ENCODE data around the gene WNT7A. TPM values are rescaled to one million over a fixed set of nuclear protein-coding genes. Genes with fewer than 3 reads are reported as not detected.

WNT7A gene
- polyA plus RNA-seq, 1 of the 3 experiments (the other 2 are of a cell fraction), result not detected

DNA sequence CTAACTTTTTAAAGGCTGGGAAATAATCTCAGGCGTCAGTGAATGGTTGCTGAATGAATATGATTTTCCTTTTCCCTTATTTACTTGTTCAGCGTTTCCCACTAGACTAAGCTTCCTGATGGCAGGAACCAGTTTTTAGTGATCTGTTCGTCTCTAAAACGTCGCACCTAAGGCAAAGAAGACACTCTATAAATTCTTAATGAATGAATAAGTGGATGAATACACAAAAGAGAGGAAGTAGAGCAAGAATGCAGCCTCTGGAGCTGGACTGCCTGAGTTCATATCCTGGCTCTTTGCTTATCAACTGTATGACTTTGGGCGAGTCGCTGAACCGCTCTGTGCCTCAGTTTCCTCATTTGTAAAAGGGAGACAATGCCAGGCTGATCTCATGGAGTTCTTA lies 38.7 kb downstream of the WNT7A start:
- CTCF ChIA-PET, result interaction anchor here (0.6 to 2.0 kb wide), 4 partner anchors 9 to 191 kb away, joined by 3 to 4 read pairs (median 4); no protein-coding TSS in a partner anchor
- WGBS (ENCODE audit: low lambda C conversion rate), result 35% methylated on average over 8 of the region's 8 CpGs
- H3K4me3 ChIP-seq (ENCODE audit: low read depth in 2 of 2, low read length in 1 of 2), result no peak overlapping the region

DNA sequence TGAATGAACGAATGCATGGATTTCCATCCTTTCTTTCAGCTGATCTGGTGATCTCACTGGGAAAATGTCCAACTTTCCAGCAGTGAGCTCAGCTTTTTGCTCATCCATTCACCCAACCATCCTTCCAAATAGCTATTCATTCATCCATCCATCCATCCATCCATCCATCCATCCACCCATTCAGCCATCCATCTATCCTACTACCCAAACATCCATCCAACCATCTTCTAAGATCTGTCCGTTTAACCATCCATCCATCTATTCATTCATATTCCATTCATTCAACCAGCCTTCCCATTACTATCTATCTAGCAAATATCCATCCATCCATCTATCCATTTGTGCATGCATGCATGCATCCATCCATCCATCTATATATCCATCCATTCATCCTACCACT lies 39.4 kb downstream of the WNT7A start:
- Histone ChIP-seq H3K4me3 (ENCODE audit: low read depth in 2 of 2, low read length in 1 of 2) (no peak overlapping the region), H3K36me3 (replicated peaks in 1 of 2; ENCODE audit: control insufficient read depth in 1 of 2, insufficient read depth in 2 of 2, low read length in 1 of 2) (no peaks in the 10 kb centered on the region), H3K27me3 (ENCODE audit: insufficient read depth) (no peaks in the 10 kb centered on the region), H4K20me1 (ENCODE audit: insufficient read depth) (no peaks in the 10 kb centered on the region), H3K79me2 (ENCODE audit: insufficient read depth) (no peaks in the 10 kb centered on the region), H3K27ac (ENCODE audit: low read depth in 2 of 2, low read length in 1 of 2) (no peak overlapping the region), H3K9ac (no peak overlapping the region), H3K4me1 (ENCODE audit: control insufficient read depth in 1 of 2, insufficient read depth in 2 of 2, low read depth in 1 of 2, low read length in 1 of 2) (no peaks in the 10 kb centered on the region; a peak in 1 of 4 replicates), H3F3A (replicated peaks; ENCODE audit: insufficient read depth) (no peaks in the 10 kb centered on the region), H3K9me3 (no peaks in the 10 kb centered on the region), H3K4me2 (no peak overlapping the region), H2AFZ (ENCODE audit: low read depth) (no peak overlapping the region), H3K9me2 (no peaks in the 10 kb centered on the region)
- 24% methylated on average over 2 of the region's 2 CpGs for WGBS (ENCODE audit: low lambda C conversion rate)
- CTCF ChIA-PET, result interaction anchor here (0.6 to 2.0 kb wide), 6 partner anchors 8 to 190 kb away, joined by 3 to 4 read pairs (median 4); no protein-coding TSS in a partner anchor
- no peak for DNase-seq
- POLR2A ChIA-PET, result no interaction called here
- TF ChIP-seq CHD2 (IDR thresholded peaks at IDR 0.05; ENCODE audit: low read length, partially characterized antibody), result no peak
- TF ChIP-seq, protein P1, sequence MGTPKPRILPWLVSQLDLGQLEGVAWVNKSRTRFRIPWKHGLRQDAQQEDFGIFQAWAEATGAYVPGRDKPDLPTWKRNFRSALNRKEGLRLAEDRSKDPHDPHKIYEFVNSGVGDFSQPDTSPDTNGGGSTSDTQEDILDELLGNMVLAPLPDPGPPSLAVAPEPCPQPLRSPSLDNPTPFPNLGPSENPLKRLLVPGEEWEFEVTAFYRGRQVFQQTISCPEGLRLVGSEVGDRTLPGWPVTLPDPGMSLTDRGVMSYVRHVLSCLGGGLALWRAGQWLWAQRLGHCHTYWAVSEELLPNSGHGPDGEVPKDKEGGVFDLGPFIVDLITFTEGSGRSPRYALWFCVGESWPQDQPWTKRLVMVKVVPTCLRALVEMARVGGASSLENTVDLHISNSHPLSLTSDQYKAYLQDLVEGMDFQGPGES (IDR thresholded peaks at IDR 0.05; ENCODE audit: low read depth, low read length), result no peak
- TF ChIP-seq, protein P2, sequence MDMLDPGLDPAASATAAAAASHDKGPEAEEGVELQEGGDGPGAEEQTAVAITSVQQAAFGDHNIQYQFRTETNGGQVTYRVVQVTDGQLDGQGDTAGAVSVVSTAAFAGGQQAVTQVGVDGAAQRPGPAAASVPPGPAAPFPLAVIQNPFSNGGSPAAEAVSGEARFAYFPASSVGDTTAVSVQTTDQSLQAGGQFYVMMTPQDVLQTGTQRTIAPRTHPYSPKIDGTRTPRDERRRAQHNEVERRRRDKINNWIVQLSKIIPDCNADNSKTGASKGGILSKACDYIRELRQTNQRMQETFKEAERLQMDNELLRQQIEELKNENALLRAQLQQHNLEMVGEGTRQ (IDR thresholded peaks at IDR 0.05; ENCODE audit: borderline replicate concordance, low read depth, low read length), result no peak

More for the DNA sequence above, 38.7 kb downstream of the WNT7A start:
- TF ChIP-seq, protein P3, sequence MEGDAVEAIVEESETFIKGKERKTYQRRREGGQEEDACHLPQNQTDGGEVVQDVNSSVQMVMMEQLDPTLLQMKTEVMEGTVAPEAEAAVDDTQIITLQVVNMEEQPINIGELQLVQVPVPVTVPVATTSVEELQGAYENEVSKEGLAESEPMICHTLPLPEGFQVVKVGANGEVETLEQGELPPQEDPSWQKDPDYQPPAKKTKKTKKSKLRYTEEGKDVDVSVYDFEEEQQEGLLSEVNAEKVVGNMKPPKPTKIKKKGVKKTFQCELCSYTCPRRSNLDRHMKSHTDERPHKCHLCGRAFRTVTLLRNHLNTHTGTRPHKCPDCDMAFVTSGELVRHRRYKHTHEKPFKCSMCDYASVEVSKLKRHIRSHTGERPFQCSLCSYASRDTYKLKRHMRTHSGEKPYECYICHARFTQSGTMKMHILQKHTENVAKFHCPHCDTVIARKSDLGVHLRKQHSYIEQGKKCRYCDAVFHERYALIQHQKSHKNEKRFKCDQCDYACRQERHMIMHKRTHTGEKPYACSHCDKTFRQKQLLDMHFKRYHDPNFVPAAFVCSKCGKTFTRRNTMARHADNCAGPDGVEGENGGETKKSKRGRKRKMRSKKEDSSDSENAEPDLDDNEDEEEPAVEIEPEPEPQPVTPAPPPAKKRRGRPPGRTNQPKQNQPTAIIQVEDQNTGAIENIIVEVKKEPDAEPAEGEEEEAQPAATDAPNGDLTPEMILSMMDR (IDR thresholded peaks at IDR 0.05), result no peak
- TF ChIP-seq JUND (IDR thresholded peaks at IDR 0.05), result no peak
- H2AFZ ChIP-seq (ENCODE audit: low read depth), result no peak overlapping the region
- H3F3A ChIP-seq (replicated peaks; ENCODE audit: insufficient read depth), result no peaks in the 10 kb centered on the region
- H3K9me2 ChIP-seq, result no peaks in the 10 kb centered on the region
- H3K36me3 ChIP-seq (replicated peaks in 1 of 2; ENCODE audit: control insufficient read depth in 1 of 2, insufficient read depth in 2 of 2, low read length in 1 of 2), result no peaks in the 10 kb centered on the region
- no peaks in the 10 kb centered on the region; a peak in 1 of 4 replicates for H3K4me1 ChIP-seq (ENCODE audit: control insufficient read depth in 1 of 2, insufficient read depth in 2 of 2, low read depth in 1 of 2, low read length in 1 of 2)
- POLR2A ChIA-PET, result no interaction called here
- no peak overlapping the region for H3K9ac ChIP-seq
- H3K27me3 ChIP-seq (ENCODE audit: insufficient read depth), result no peaks in the 10 kb centered on the region
- no peaks in the 10 kb centered on the region for H3K79me2 ChIP-seq (ENCODE audit: insufficient read depth)
- DNase-seq, result no peak
- H3K9me3 ChIP-seq, result no peaks in the 10 kb centered on the region
- no peak overlapping the region for H3K27ac ChIP-seq (ENCODE audit: low read depth in 2 of 2, low read length in 1 of 2)
- no peaks in the 10 kb centered on the region for H4K20me1 ChIP-seq (ENCODE audit: insufficient read depth)
- H3K4me2 ChIP-seq, result no peak overlapping the region

Data from SK-N-SH (cell line).